ENCODE data around the gene ZBTB47. TPM values are rescaled to one million over a fixed set of nuclear protein-coding genes. Genes with fewer than 3 reads are reported as not detected.

The ZBTB47 gene
- polyA plus RNA-seq, 1 experiment, result 7.8 TPM

- no peak overlapping the region for H3K27ac ChIP-seq (ENCODE audit: low read depth, low read length)
- H3K4me3 ChIP-seq (ENCODE audit: low read depth, low read length), result no peak overlapping the region
- H3K27me3 ChIP-seq (ENCODE audit: control insufficient read depth, insufficient read depth, low read length), result peaks cover 13% of the 10 kb centered on the region
- POLR2A ChIA-PET, result interaction anchor here (0.5 kb wide), 1 partner anchor 100 kb away, joined by 3 read pairs; no protein-coding TSS in a partner anchor
- DNase-seq (ENCODE audit: low read depth, low spot score), result no peak
- CTCF ChIA-PET, result no interaction called here
- TF ChIP-seq CTCF (IDR thresholded peaks at IDR 0.05; ENCODE audit: low read depth, low read length), result no peak
- H3K9me3 ChIP-seq (ENCODE audit: control insufficient read depth, insufficient read depth, low read length), result no peaks in the 10 kb centered on the region
Measured at GRCh38 chr3:42700366-42701288, 47.1 kb downstream of the ZBTB47 start.

DNA sequence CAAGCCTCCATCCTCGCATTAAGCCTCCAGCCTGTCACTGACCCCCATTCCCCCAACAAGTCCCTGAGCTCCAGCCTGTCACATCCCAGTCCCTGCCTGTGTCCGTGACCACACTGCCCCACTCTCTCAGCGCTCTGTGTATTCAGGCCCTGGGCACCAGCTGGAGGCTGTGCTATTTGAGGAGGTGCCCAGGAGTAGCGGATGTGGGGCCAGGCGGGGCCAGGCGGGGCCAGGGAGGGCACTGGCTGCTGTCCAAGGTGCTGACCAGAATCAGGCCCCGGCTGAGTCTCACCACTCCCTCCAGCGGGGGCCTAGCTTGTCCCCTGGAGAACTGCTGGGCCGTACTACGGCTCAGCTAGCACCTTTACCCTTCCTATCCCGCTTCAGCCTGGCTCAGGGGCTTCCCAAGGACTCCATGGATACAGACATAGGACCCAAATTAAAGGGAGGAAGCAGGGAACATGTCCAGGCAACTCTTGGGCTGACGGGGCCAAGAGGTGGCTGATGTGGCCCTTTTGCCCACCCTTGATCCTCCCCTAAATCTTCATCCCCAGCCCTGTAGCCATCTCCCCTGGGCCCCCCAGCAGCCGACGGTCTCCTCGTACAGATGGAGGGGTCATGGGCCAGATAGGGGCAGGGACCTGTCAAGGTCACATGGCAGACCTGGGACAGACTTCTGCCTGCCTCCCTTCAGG, 48.0 kb downstream of the ZBTB47 start:
- POLR2A ChIA-PET, result interaction anchor here (0.5 kb wide), 1 partner anchor 101 kb away, joined by 3 read pairs; no protein-coding TSS in a partner anchor
- DNase-seq (ENCODE audit: low read depth, low spot score), result no peak
- TF ChIP-seq CTCF (IDR thresholded peaks at IDR 0.05; ENCODE audit: low read depth, low read length), result no peak
- no peaks in the 10 kb centered on the region for H3K9me3 ChIP-seq (ENCODE audit: control insufficient read depth, insufficient read depth, low read length)
- no peak overlapping the region for H3K27ac ChIP-seq (ENCODE audit: low read depth, low read length)
- no peak overlapping the region for H3K4me3 ChIP-seq (ENCODE audit: low read depth, low read length)
- H3K27me3 ChIP-seq (ENCODE audit: control insufficient read depth, insufficient read depth, low read length), result peaks cover 16% of the 10 kb centered on the region
- CTCF ChIA-PET, result no interaction called here

GRCh38 chr3:42702066-42702951, 48.8 kb downstream of the ZBTB47 start, which contains the start of gene HHATL:
Gene HHATL, minus strand, starts transcription at chr3:42702798. Its CDS starts 1,972 bp downstream, at chr3:42700826.
- CTCF ChIA-PET, result interaction anchor here (1.2 kb wide), 1 partner anchor 43 kb away, joined by 3 read pairs; no protein-coding TSS in a partner anchor
- Histone ChIP-seq H3K27me3 (ENCODE audit: control insufficient read depth, insufficient read depth, low read length) (peaks cover 16% of the 10 kb centered on the region), H3K4me3 (ENCODE audit: low read depth, low read length) (no peak within 1 kb of the TSS), H3K27ac (ENCODE audit: low read depth, low read length) (no peak within 1 kb of the TSS), H3K9me3 (ENCODE audit: control insufficient read depth, insufficient read depth, low read length) (no peaks in the 10 kb centered on the region)
- TF ChIP-seq CTCF (IDR thresholded peaks at IDR 0.05; ENCODE audit: low read depth, low read length), result no peak
- POLR2A ChIA-PET, result no interaction called here
- DNase-seq (ENCODE audit: low read depth, low spot score), result no peak

- ChIA-PET POLR2A (no interaction called here), CTCF (interaction anchor here (1.2 kb wide), 1 partner anchor 42 kb away, joined by 3 read pairs; no protein-coding TSS in a partner anchor)
- Histone ChIP-seq H3K27ac (ENCODE audit: low read depth, low read length) (no peak overlapping the region), H3K9me3 (ENCODE audit: control insufficient read depth, insufficient read depth, low read length) (no peaks in the 10 kb centered on the region), H3K27me3 (ENCODE audit: control insufficient read depth, insufficient read depth, low read length) (peaks cover 22% of the 10 kb centered on the region), H3K4me3 (ENCODE audit: low read depth, low read length) (no peak overlapping the region)
- TF ChIP-seq CTCF (IDR thresholded peaks at IDR 0.05; ENCODE audit: low read depth, low read length), result no peak
- no peak for DNase-seq (ENCODE audit: low read depth, low spot score)
Measured at GRCh38 chr3:42702982-42703694, 49.6 kb downstream of the ZBTB47 start.
